Occipital lobe (tissue), 2 donors: ENCODE results near the gene TUBB4B. TPM values are rescaled to one million over a fixed set of nuclear protein-coding genes. Genes with fewer than 3 reads are reported as not detected.
"Not testable (repeated sequence)": the region's sequence is repeated elsewhere in the genome, so short reads cannot be mapped to it uniquely, and the experiment has no call there.

Experiments used
- DNase-seq: peaks from one replicate; lab custom pipeline; 2025; lab: John Stamatoyannopoulos, UW
- total RNA-seq: library from RNA; depleted of rRNA; stranded (reverse); fragments of >200 nt; gene quantifications from one replicate; pipeline ENCODE4 v1.2.3, GENCODE V29; 2014

Gene TUBB4B
- total RNA-seq, 1 donor from 2014 or later = 68.9 TPM

GRCh38 chr9:137251490-137252268, 10.6 kb downstream of the TUBB4B start:
- DNase-seq = no peak

- DNase-seq = no peak
Observed at GRCh38 chr9:137252555-137253506, 11.7 kb downstream of the TUBB4B start.

- no peak for DNase-seq
Observed at GRCh38 chr9:137253717-137254623, 12.9 kb downstream of the TUBB4B start.

DNA sequence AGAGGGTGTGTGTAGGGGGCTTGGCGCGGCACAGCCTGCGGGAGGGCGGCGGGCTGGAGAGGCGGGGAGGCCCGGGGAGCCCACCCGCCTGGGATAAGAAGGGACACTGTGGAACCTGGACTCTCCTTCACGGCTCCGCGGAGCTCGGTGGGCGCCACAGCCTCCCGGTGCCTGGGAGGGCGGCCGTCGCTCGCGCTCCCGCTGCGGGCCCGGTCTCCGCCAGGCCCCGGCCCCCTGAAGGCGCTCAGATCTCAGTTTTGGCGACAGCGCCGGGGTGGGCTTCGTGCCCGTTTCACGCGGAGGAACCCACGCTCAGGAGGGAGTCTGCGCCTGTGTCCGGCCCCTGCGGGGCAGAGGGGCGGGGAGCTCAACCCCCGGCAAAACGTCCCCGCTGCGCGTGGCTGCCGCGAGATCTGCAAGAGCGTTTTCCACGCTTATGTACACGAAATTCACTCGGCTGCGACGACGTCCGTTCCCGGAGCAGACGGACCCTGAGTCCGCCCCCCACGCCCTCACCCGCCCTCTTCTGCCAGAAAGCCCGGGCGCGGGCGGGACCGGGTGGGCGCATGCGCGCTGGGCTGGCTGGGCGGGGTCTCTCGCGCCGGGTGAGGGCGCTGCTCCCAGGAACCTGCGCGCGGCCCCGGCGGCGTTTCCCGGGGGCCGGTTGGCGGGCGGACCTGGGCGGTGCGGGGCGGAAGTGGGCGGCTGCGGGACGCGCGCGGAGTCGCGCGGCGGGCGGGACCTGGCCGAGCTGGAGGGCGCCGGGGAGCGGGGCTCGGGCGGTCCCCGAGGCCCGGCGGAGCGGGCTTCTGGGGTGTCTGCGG, 13.7 kb downstream of the TUBB4B start, which contains the start of gene NELFB:
Gene NELFB, plus strand, starts transcription at position 704 of the 824 bp plus-strand sequence.
- peak; percentile 90 for DNase-seq

DNA sequence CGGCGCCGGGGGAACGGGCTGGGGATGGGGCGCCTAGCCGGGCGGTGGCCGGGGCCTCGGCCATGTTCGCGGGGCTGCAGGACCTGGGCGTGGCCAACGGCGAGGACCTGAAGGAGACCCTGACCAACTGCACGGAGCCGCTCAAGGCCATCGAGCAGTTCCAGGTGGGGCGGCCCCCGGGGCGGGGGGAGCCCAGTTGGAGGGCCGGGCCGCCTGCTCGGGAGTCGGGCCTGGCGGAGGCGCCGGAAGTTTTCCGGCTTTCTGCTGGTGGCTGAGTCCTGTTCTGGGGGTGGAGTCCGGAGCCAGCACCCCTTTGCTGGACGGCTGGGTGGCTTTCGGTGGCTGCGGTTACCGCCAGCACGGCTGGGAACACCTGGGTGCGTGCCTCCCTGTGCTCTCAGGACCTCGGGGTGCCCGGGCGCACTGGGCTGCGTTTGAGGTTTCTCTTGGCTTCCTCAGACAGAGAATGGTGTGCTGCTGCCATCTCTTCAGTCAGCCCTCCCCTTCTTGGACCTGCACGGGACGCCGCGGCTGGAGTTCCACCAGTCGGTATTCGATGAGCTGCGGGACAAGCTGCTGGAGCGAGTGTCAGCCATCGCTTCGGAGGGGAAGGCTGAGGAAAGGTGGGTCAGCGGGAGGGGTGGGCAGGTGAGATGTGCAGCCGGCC, 14.5 kb downstream of the TUBB4B start:
- no peak for DNase-seq

GRCh38 chr9:137256362-137256761, 15.3 kb downstream of the TUBB4B start:
- no peak for DNase-seq

DNA sequence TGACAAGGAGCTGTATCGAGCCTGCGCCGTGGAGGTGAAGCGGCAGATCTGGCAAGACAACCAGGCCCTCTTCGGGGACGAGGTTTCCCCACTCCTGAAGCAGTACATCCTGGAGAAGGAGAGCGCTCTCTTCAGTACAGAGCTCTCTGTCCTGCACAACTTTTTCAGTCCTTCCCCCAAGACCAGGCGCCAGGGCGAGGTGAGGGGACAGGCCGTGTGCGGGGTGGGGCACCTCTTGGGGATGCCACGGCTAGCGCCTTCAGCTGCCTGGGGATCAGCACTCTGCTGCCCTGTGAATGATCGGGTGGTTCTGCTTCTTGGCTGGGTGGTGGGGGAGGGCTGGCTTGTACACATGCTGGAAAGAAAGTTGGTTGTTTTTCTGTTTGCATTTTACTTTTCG, 15.8 kb downstream of the TUBB4B start:
- no peak for DNase-seq

DNA sequence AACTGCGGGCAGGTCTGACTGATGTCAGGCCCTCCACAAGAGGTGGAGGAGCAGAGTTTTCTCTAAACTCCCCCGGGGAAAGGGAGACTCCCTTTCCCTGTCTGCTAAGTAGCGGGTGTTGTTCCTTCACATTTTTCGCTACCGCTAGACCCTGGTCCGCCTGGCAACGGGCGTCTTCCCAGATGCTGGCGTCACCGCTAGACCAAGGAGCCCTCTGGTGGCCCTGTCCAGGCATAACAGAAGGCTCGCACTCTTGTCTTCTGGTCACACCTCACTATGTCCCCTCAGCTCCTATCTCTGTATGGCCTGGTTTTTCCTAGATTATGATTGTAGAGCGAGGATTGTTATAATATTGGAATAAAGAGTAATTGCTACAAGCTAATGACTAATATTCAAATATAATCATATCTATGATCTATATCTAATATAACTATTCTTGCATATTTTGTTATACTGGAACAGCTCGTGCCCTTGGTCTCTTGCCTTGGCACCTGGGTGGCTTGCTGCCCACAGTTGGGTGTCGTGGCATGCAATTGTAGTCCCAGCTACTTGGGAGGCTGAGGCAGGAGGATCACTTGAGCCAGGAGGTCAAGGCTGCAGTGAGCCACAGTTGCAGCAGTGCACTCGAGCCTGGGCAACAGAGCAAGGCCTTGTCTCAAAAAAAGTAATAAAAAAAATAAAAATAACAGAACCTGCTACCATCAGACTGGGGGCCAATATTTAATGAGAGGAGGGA, 21.3 kb downstream of the TUBB4B start:
- not testable (repeated sequence) for DNase-seq

DNA sequence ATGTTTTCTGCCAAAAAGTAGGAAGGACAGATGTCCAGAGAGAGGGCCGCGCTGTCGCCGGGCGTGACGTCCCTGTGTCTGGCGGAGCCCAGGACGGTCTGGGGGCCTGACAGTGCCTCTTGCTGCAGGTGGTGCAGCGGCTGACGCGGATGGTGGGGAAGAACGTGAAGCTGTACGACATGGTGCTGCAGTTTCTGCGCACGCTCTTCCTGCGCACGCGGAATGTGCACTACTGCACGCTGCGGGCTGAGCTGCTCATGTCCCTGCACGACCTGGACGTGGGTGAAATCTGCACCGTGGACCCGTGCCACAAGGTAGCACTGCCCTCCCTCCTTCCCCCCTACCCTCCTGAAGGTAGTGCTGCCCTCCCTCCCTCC, 21.8 kb downstream of the TUBB4B start:
- DNase-seq = no peak

- no peak for DNase-seq
Observed at GRCh38 chr9:137263506-137263905, 22.4 kb downstream of the TUBB4B start.

DNA sequence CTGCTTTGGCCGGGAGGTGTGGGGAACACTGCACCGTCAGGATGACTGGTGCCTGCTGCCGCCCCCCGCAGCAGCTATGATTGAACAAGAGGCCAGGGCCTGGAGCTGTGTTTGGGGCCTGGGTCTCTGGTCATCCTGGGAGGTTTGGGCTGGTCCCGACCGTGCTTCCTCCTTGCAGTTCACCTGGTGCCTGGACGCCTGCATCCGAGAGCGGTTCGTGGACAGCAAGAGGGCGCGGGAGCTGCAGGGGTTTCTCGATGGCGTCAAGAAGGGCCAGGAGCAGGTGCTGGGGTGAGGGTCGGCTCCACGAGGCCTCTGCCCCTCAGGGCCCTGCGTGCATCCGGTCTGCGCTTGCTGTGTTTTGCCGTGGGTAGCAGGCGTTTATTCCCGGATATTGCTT, 23.0 kb downstream of the TUBB4B start:
- DNase-seq = no peak

GRCh38 chr9:137265496-137266161, 24.5 kb downstream of the TUBB4B start:
- DNase-seq = no peak

DNA sequence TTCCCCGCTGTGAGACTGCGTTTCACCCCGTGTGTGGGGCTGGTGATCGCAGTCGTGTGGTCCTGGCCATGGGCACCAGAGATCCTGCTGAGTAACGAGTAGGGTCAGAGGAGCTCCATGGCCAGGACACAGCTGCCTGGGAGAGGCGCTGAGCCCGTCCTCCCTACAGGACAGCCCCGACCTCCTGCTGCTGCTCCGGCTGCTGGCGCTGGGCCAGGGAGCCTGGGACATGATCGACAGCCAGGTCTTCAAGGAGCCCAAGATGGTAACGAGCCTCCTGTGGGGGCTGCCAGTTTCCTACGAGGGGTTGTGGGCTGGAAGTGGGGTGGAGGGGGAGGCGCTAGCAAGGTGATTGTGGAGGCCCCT, 25.1 kb downstream of the TUBB4B start:
- DNase-seq = no peak

DNA sequence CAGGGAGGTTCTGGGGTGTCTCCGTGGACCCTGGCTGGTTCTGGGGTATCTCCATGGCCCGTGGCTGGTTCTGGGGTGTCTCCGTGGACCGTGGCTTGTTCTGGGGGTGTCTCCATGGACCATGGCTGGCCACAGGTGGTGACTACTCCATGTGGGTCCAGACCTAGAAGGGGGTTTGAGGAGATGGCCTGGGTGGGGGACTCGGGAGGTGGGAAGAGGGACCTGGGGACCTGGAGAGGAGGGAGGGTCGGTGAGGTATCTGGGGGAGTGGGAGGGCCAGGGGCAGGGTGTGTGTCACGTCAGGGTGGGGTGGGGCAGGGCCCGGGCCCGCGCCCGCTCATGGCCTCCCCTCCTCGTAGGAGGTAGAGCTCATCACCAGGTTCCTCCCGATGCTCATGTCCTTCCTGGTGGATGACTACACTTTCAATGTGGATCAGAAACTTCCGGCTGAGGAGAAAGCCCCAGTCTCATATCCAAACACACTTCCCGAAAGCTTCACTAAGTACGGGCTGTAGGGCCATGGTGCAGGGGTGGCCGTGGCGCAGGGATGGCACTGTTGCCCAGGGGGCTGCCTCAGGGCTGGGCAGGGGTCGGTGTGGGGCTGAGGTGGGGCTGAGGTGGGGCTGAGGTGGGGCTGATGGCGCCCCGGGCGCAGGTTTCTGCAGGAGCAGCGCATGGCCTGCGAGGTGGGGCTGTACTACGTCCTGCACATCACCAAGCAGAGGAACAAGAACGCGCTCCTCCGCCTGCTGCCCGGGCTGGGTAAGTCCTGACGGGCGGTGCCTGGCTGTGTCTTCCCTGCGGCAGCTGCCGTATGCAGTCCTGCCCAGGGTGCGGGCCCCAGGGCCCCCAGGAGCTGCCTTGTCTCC, 25.7 kb downstream of the TUBB4B start:
- no peak for DNase-seq

GRCh38 chr9:137267933-137268355, 26.9 kb downstream of the TUBB4B start:
- no peak for DNase-seq

- no peak for DNase-seq
Observed at GRCh38 chr9:137268538-137269201, 27.6 kb downstream of the TUBB4B start.

GRCh38 chr9:137269231-137269772, 28.2 kb downstream of the TUBB4B start:
- DNase-seq = no peak
